GM21390 (cell line): ENCODE results near the gene CD84.
"Not testable (repeated sequence)": the region's sequence is repeated elsewhere in the genome, so short reads cannot be mapped to it uniquely, and the experiment has no call there.

Experiments used
- ATAC-seq: cut with Tn5 transposase; IDR thresholded peaks from one replicate; pipeline ENCODE4 v1.9.1; 2021; ENCODE audit not compliant: unreplicated experiment

The CD84 gene

GRCh38 chr1:160610569-160611242 lies 31.4 kb upstream of the CD84 start:
- ATAC-seq = no peak

DNA sequence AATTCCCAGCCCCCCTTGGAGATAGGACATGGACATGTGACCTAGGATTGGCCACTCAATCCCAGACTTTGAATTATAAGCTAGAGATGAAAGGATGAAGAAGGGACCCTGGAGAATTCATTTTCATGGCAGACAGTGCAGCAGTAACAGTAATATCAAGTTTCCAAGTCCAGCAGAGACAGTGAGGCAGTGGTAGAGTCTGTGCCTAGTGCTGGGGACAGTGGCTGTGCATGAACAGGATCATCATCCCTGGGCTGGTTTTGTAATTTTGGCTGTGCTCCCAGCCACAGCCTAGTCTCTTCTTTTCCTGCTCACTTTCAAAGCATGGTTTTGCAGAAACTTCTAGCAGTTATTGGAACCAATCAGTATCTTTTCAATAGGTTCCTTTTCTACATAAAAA lies 29.6 kb upstream of the CD84 start:
- ATAC-seq = no peak

DNA sequence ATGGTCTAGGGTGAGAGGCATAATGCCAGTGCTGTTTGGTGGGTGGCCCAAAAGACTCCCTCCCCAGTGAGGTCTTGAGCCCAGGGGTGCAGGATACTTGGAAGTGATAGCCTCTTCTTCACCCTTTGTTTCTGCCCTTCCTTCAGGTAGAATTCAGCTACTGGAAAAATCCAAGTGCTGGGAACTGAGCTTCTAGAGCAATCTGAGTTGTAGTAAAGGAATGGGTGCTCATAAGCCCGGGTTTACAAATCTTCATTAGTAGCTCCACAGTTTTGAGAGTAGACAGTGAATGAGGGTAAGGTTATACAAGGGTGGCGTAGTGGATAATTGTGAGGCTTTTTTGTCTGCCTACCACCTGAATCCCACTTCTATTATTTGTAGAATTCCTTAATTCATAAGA lies 29.2 kb upstream of the CD84 start:
- no peak for ATAC-seq

GRCh38 chr1:160608057-160608456 lies 28.8 kb upstream of the CD84 start:
- ATAC-seq = no peak

DNA sequence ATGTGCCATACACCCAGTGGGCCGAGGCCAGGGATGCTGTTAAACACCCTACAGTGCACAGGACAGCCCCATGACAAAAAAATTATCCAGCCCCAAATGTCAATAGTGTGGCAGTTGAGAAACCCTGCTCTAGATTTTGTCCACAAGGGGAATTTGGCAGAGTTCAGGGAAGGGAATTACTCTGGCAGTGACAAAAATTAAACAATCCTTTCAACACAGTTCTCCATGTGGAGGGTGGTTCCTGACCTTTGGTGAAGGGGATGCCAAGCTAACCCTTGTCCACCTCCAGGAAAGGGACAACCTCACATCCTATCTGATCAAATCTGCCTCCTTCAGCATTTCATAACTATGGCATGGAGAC lies 28.4 kb upstream of the CD84 start:
- ATAC-seq = no peak

GRCh38 chr1:160607011-160607671 lies 27.8 kb upstream of the CD84 start:
- peak; percentile 68 for ATAC-seq

DNA sequence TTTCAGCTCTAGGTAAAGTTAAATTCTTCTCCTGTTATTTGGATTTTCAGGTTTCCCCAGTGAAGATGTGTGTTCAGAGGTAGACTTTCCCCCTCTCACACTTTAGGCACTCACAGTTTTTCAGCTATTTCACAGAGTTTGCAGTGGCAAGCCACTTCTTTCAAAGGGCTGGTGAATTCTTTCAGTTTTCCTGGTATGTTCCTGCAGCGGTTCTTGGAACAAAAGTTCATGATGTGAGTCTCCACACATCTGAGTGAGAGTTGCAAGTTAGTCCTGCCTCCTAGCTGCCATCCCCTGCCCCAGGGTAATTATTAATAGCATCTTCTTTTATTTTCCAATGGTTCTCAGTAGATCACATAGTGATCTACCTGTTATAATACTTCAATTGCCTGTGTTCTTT lies 27.3 kb upstream of the CD84 start:
- no peak for ATAC-seq

DNA sequence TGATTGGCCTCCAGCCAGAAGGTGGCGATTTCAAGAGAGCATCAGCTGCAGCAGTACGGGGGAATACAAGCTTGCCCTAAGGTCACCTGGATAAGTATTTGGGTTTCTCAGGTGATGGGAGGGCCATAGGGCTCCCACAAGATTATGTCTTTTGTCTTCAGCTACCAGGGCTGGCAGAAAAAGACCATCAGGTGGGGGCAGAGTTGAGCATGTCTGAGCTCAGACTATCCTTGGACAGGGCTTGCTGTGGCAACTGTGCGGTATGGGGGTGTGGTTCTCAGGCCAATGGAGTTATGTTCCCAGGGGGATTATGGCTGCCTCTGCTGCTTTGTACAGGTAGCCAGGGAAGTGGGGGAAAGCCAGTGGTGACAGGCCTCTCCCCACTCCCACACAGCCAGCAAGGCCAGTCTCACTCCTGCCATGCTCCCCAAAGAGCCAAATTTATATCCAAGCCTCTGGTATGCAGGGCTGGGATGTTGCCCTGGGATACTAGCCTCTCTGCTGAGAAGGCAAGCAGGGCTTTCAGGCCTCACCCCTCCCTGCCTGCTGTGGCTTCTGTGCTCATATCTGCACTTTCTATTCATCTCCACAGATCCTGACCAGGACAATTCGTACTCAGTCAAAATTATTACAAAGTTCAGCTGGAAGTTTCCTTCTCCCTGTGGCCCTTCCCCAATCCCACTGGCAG lies 26.6 kb upstream of the CD84 start:
- no peak for ATAC-seq

DNA sequence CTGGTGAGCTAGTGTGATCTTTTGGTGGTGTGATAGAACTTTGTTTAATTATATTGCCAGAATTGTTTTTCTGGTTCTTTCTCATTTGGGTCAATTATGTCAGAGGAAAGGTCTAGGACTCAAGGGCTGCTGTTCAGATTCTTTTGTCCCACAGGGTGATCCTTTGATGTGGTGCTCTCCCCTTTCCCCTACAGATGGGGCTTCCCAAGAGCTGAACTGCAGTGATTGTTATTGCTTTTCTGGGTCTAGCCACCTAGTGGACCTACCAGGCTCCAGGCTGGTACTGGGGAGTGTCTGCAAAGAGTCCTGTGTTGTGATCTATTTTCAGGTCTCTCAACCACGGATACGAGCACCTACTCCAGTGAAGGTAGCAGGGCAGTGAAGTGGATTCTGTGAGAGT lies 25.9 kb upstream of the CD84 start:
- ATAC-seq = no peak

DNA sequence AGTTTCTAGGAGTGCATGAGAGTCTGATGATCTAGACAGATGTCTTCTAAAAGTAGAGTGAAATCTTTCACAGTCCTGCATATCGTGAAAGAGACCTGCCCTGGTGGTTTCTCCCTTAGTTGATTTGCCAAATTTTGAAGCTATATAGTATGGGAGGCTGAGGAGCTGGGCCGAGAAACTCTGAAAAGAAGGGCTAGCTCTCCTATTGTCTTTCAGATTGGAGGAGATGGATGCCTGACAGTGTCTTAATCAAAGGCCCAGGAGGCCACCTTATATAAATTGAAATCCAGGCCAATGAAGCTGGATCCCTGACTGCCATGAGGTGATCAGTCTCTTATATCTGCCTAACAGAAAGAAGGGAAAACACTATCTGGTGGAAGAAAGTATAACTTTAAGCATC lies 18.4 kb upstream of the CD84 start:
- no peak for ATAC-seq

DNA sequence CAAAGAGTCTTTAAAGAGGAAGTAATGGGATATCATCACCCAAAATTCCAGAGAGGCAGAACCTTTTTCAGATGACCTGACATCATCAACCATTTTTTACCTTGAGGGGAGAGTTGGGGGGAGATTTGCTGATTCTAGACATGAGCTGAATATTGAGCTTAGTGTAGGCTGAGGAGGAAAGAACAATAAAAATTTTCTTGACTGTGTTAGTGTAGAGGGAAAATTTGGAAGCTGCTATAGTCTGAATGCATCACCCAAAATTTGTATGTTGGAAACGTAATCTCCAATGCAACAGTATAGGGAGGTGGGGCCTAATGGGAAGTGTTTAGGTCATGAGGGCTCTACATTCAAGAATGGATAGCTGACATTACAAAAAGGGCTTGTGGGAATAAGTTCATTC lies 17.8 kb upstream of the CD84 start:
- ATAC-seq = no peak

- no peak for ATAC-seq
These were observed 11.2 kb upstream of the CD84 start for GRCh38 chr1:160590488-160590887.

DNA sequence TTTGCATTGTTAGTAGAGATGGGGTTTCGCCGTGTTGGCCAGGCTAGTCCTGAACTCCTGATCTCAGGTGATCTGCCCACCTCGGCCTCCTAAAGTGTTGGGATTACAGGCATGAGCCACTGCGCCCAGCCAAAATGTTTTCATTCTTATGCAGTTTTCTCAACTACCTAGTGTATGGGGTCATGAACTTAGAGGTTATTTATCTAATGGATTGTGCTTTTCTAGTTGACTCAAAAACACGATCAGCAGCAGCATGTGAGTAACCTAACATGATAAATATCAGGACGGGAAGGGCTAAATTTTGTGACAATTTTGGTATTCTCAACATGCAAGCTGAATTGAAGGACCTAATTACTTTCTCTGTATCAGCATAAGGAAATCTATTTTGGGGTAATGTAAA lies 9.2 kb upstream of the CD84 start:
- no peak for ATAC-seq

DNA sequence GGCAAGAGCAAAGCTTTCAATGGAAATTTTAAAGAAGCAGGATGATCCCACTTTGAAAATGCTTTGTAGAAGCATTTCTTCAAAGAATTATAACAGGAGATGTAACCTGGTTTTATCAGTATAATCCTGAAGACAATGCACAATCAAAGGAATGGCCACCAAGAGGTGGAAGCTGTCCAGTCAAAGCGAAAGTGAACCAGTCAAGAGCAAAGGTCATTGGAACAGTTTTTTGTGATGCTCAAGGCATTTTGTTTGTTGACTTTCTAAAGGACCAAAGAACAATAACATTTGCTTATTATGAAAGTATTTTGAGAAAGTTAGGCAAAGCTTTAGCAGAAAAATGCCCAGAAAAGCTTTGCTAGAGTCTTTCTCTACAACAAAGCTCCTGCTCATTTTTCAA lies 5.5 kb upstream of the CD84 start:
- ATAC-seq = no peak

DNA sequence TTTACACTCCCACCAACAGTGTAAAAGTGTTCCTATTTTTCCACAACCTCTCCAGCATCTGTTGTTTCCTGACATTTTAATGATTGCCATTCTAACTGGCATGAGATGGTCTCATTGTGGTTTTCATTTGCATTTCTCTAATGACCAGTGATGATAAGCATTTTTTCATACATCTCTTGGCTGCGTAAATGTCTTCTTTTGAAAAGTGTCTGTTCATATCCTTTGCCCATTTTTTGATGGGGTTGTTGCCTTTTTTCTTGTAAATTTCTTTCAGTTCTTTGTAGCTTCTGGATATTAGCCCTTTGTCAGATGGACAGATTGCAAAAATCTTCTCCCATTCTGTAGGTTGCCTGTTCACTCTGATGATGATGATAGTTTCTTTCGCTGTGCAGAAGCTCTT lies 3.7 kb upstream of the CD84 start:
- ATAC-seq = not testable (repeated sequence)

- ATAC-seq = no peak
These were observed 2.7 kb upstream of the CD84 start for GRCh38 chr1:160581961-160582360.

- no peak for ATAC-seq
These were observed 1.0 kb upstream of the CD84 start for GRCh38 chr1:160580221-160580812.

- no peak for ATAC-seq
These were observed 638 bp downstream of the CD84 start for GRCh38 chr1:160578525-160579191.

GRCh38 chr1:160578175-160578524 lies 1.1 kb downstream of the CD84 start:
- no peak for ATAC-seq

- no peak for ATAC-seq
These were observed 1.6 kb downstream of the CD84 start for GRCh38 chr1:160577671-160578070.

- ATAC-seq = no peak
These were observed 2.4 kb downstream of the CD84 start for GRCh38 chr1:160576884-160577283.

DNA sequence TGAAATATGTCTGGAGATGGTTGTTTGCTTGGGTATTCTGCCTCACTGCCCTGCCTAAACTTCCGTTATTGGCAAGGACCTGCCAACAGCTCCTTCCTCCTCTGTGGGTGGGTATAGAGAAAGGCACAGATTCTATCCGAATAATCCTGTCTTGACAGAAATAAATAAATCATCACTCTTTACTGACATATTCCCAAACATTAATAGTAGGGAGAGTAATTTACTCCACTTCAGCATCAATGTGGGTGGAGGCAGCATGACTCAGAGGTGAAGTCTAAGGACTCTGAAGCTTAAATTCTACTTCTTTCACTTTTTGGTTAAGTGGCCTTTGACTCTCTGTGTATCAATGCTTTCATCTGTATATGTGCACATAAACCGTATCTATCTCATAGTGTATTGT lies 2.9 kb downstream of the CD84 start:
- ATAC-seq = no peak
